ENCODE results near the gene PDE10A. TPM values are rescaled to one million over a fixed set of nuclear protein-coding genes. Genes with fewer than 3 reads are reported as not detected.
"Not testable (repeated sequence)": the region's sequence is repeated elsewhere in the genome, so short reads cannot be mapped to it uniquely, and the experiment has no call there.

PDE10A gene
- total RNA-seq, 2 experiments from 2014 or later, result not detected

GRCh38 chr6:165605182-165605875 is 57.7 kb downstream of the PDE10A start:
- no peaks in the 10 kb centered on the region for H3K4me1 Mint-ChIP-seq
- no peaks in the 10 kb centered on the region for H3K27me3 Mint-ChIP-seq
- no peak overlapping the region for H3K27ac Mint-ChIP-seq
- H3K36me3 Mint-ChIP-seq, result no peaks in the 10 kb centered on the region
- DNase-seq, result no peak
- peaks cover 1% of the 10 kb centered on the region for H3K9me3 Mint-ChIP-seq
- no peak overlapping the region for H3K4me3 Mint-ChIP-seq

- no peaks in the 10 kb centered on the region for H3K27me3 Mint-ChIP-seq
- H3K4me3 Mint-ChIP-seq, result no peak overlapping the region
- no peaks in the 10 kb centered on the region for H3K36me3 Mint-ChIP-seq
- no peak for DNase-seq
- H3K9me3 Mint-ChIP-seq, result peaks cover 1% of the 10 kb centered on the region
- H3K27ac Mint-ChIP-seq, result no peak overlapping the region
- no peaks in the 10 kb centered on the region for H3K4me1 Mint-ChIP-seq
Measured at GRCh38 chr6:165602291-165602690, 60.8 kb downstream of the PDE10A start.

DNA sequence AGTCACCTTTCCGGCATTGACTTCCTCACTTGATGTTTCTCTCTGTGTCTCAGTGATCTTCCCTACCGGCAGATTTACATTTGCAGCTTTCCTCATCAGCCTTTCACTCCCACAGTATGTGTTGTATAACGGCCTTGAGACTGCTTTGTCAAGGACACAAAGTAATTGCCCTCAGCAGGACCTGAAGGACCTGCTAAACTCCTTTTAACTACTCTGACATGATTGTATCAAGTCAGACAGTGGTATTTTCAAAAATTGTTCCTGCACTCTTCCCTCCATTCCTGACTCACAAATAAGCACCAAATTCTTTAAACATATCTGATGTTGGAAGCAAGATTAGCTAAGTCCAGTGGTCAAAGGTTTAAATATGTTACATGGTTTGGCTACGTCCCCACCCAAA is 62.4 kb downstream of the PDE10A start:
- Mint-ChIP-seq H3K27ac (no peak overlapping the region), H3K4me1 (no peaks in the 10 kb centered on the region), H3K4me3 (no peak overlapping the region), H3K27me3 (no peaks in the 10 kb centered on the region), H3K36me3 (no peaks in the 10 kb centered on the region), H3K9me3 (peaks cover 3% of the 10 kb centered on the region)
- DNase-seq, result no peak

DNA sequence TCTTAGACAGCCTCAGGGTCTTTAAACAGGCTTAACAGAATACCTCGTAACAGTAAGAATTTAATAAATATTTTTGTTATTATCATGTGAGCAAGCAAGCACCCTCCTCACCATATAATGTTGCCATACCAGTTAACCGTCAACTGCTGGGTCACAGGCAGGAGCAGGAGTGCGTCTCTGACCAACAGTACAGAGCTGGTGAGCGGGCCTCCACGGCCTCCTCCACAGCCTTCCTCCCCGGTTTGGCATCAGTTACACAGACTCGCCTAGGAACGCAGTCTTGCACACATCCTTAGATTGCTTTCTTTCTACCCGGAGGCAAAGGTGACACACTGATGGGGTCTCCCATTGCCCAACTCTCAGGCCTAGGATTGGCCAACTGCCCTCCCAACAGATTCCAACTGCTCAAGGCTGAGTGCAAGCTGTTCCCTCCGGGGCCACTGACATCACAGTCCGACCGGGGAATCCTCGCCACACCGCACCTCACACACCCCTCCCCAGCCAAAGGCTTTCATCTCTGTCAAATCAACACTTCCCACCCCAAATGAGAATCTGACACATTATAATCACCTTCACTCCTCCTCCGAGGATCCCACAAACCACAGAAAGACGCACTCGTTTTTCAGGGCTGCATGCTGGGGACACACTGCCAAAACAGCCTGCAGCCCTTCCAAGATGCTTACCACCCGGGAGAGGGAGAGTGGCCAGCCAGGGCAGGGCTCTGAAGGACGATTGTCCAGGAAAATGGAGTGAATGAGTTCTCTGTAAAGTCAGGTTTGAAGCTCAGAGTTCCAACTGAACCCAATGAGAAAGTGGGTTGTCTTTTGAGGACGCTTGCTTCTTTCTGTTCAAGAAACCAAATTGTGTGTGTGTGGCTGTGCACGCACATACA is 63.2 kb downstream of the PDE10A start:
- DNase-seq, result no peak
- H3K9me3 Mint-ChIP-seq, result peaks cover 3% of the 10 kb centered on the region
- H3K36me3 Mint-ChIP-seq, result no peaks in the 10 kb centered on the region
- no peaks in the 10 kb centered on the region for H3K27me3 Mint-ChIP-seq
- H3K4me3 Mint-ChIP-seq, result no peak overlapping the region
- no peak overlapping the region for H3K27ac Mint-ChIP-seq
- H3K4me1 Mint-ChIP-seq, result no peaks in the 10 kb centered on the region

GRCh38 chr6:165599121-165599520 is 63.9 kb downstream of the PDE10A start:
- Mint-ChIP-seq H3K4me3 (no peak overlapping the region), H3K36me3 (no peaks in the 10 kb centered on the region), H3K27me3 (no peaks in the 10 kb centered on the region), H3K4me1 (no peaks in the 10 kb centered on the region), H3K9me3 (peaks cover 3% of the 10 kb centered on the region), H3K27ac (no peak overlapping the region)
- no peak for DNase-seq

DNA sequence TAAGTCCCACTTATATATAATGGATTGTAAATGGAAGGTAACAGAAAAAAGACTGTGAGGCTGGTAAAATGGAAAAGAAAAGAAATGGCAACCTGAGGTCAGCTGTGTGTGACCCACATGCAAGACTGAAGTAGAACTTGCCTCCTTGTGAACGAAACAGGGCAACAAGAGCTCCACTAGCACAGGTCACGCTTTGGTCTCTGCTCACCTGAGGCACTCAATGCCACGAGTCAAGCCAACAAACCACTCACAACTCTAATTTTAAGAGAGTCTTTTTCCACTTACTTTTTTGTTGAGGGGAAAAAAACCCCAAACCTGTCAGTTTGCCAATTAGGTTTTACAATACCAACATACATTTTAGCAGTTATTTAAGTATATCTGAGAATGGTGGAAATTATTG is 65.2 kb downstream of the PDE10A start:
- Mint-ChIP-seq H3K4me3 (no peak overlapping the region), H3K4me1 (no peaks in the 10 kb centered on the region), H3K36me3 (no peaks in the 10 kb centered on the region), H3K27ac (no peak overlapping the region), H3K27me3 (no peaks in the 10 kb centered on the region), H3K9me3 (peaks cover 3% of the 10 kb centered on the region)
- DNase-seq, result no peak

DNA sequence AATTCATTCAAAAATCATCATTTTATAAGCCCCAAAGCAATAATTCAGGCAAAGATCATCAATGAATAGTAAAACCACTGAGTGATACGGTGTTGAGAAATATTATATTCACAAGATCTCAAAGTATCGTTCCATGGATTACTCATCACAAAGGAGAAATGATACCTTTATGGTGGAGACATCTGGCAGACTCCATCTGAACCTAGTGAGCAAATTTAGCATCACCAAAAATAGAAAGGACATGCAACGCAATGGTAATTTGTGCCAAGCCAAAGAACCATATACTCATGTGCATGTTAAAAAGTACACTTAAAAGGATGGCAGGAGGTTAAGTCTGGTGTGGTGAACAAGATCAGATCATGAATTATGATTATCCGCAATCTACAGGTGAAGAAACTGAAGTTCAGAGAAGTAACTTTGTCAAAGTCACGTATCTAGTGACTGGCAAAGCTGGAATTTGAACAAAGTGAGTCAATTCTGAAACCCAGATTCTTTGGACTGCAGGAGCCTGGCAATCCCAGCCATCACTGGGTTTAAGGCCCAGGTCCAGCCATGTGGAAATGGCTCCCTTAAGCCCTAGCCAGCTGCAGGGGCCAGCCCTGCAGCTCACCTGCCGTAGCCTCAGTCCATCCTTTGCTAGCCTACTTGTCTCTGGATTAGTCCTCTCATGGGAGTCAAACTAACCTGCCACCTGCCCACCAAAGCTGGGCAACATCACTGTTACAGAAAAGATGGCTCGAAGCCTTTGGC is 68.3 kb downstream of the PDE10A start:
- no peak overlapping the region for H3K4me3 Mint-ChIP-seq
- H3K9me3 Mint-ChIP-seq, result peaks cover 1% of the 10 kb centered on the region
- no peaks in the 10 kb centered on the region for H3K4me1 Mint-ChIP-seq
- H3K27ac Mint-ChIP-seq, result no peak overlapping the region
- H3K27me3 Mint-ChIP-seq, result no peaks in the 10 kb centered on the region
- no peak for DNase-seq
- H3K36me3 Mint-ChIP-seq, result no peaks in the 10 kb centered on the region

GRCh38 chr6:165592947-165593346 is 70.1 kb downstream of the PDE10A start:
- not testable (repeated sequence) for H3K27ac Mint-ChIP-seq, H3K27me3 Mint-ChIP-seq, H3K4me3 Mint-ChIP-seq, H3K9me3 Mint-ChIP-seq, DNase-seq, H3K4me1 Mint-ChIP-seq, H3K36me3 Mint-ChIP-seq

DNA sequence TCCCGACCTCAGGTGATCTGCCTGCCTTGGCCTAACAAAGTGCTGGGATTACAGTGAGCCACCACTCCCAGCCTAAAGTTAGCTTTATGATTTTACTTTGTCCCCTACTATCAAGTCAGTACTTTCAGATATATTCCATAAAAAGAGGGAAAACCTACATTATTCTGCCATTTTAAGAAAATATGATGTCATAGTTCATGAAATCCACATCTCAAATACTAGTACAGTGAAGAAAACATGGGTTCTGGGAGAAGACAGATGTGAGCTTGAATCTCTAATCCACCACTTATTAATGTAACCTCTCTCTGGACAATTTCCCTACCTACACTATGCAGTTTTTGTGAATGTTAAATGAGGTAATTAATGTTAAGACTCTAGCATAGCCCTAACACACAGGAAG is 74.5 kb downstream of the PDE10A start:
- H3K4me3 Mint-ChIP-seq, result no peak overlapping the region
- H3K36me3 Mint-ChIP-seq, result no peaks in the 10 kb centered on the region
- no peaks in the 10 kb centered on the region for H3K27me3 Mint-ChIP-seq
- no peaks in the 10 kb centered on the region for H3K4me1 Mint-ChIP-seq
- H3K9me3 Mint-ChIP-seq, result no peaks in the 10 kb centered on the region
- DNase-seq, result no peak
- H3K27ac Mint-ChIP-seq, result no peak overlapping the region

- no peaks in the 10 kb centered on the region for H3K9me3 Mint-ChIP-seq
- DNase-seq, result no peak
- no peaks in the 10 kb centered on the region for H3K27me3 Mint-ChIP-seq
- no peaks in the 10 kb centered on the region for H3K36me3 Mint-ChIP-seq
- H3K4me3 Mint-ChIP-seq, result no peak overlapping the region
- no peaks in the 10 kb centered on the region for H3K4me1 Mint-ChIP-seq
- no peak overlapping the region for H3K27ac Mint-ChIP-seq
Measured at GRCh38 chr6:165587206-165587605, 75.8 kb downstream of the PDE10A start.

GRCh38 chr6:165586706-165587105 is 76.3 kb downstream of the PDE10A start:
- H3K27me3 Mint-ChIP-seq, result no peaks in the 10 kb centered on the region
- H3K4me3 Mint-ChIP-seq, result no peak overlapping the region

GRCh38 chr6:165585060-165585459 is 78.0 kb downstream of the PDE10A start:
- Mint-ChIP-seq H3K27me3 (no peaks in the 10 kb centered on the region), H3K36me3 (no peaks in the 10 kb centered on the region), H3K9me3 (no peaks in the 10 kb centered on the region), H3K4me3 (no peak overlapping the region), H3K4me1 (no peaks in the 10 kb centered on the region), H3K27ac (no peak overlapping the region)
- no peak for DNase-seq

More at GRCh38 chr6:165586706-165587105, 76.3 kb downstream of the PDE10A start:
- H3K4me1 Mint-ChIP-seq, result no peaks in the 10 kb centered on the region
- no peaks in the 10 kb centered on the region for H3K36me3 Mint-ChIP-seq
- H3K27ac Mint-ChIP-seq, result no peak overlapping the region
- no peaks in the 10 kb centered on the region for H3K9me3 Mint-ChIP-seq
- DNase-seq, result no peak

DNA sequence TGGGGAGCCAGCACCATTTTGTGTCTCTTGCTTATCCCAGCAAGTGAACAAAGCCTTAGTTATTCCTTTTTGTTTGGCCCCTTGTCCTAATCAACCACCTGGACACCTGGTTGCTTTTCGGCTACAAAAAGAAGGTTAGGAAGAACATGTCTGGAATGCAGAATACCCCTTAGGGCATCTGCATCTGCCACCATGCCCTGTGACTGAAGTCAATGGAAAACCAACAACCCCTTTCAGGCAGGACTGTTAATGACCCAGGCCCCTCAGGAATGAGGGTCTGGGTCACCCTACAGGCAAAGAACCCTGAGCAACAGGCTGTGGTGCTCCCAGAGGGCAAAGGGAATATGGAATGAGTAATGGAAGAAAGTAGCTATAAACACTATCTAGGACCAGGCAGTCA is 78.5 kb downstream of the PDE10A start:
- no peaks in the 10 kb centered on the region for H3K36me3 Mint-ChIP-seq
- H3K9me3 Mint-ChIP-seq, result no peaks in the 10 kb centered on the region
- no peak overlapping the region for H3K27ac Mint-ChIP-seq
- H3K27me3 Mint-ChIP-seq, result no peaks in the 10 kb centered on the region
- no peak overlapping the region for H3K4me3 Mint-ChIP-seq
- DNase-seq, result no peak
- no peaks in the 10 kb centered on the region for H3K4me1 Mint-ChIP-seq

GRCh38 chr6:165581678-165582077 is 81.4 kb downstream of the PDE10A start:
- Mint-ChIP-seq H3K27me3 (no peaks in the 10 kb centered on the region), H3K36me3 (no peaks in the 10 kb centered on the region), H3K9me3 (no peaks in the 10 kb centered on the region), H3K27ac (no peak overlapping the region), H3K4me3 (no peak overlapping the region), H3K4me1 (no peaks in the 10 kb centered on the region)
- no peak for DNase-seq

- Mint-ChIP-seq H3K9me3 (no peaks in the 10 kb centered on the region), H3K4me1 (no peaks in the 10 kb centered on the region), H3K36me3 (no peaks in the 10 kb centered on the region), H3K4me3 (no peak overlapping the region), H3K27me3 (no peaks in the 10 kb centered on the region), H3K27ac (no peak overlapping the region)
- DNase-seq, result no peak
Measured at GRCh38 chr6:165580136-165580535, 82.9 kb downstream of the PDE10A start.

All from activated naive CD8-positive, alpha-beta T cell treated with anti-CD3 and anti-CD28 coated beads for 36 hours (primary cell).